Heart left ventricle (tissue), 16 donors: ENCODE measurements around the gene LCN10. TPM values are rescaled to one million over a fixed set of nuclear protein-coding genes. Genes with fewer than 3 reads are reported as not detected.

Experiments used
- ATAC-seq, 4 donors: fragments of 200-7000 bp; cut with Tn5 transposase; one replicate each; pipeline ENCODE4 v1.9.1; 2020 to 2022; ENCODE audit warnings: moderate library complexity in 4 of 4, mild to moderate bottlenecking in 3 of 4, moderate number of reproducible peaks in 1 of 4
- DNase-seq, 5 donors: peaks; one replicate each; pipeline ENCODE4 v3.0.0-alpha.2; 2020
- H3K27ac ChIP-seq, 12 donors: fragments of 200-600 bp; sonication (generic) in 4 of 12; one replicate each; pipeline versions ENCODE4 v1.5.0 to v1.8.0; 2016 to 2022; ENCODE audit warnings: mild to moderate bottlenecking in 2 of 12
- H3K27me3 ChIP-seq, 9 donors: fragments of 200-600 bp; sonication (generic) in 2 of 9; one replicate each; pipeline versions ENCODE4 v1.5.1 to v1.8.0; 2016 to 2022; ENCODE audit warnings: mild to moderate bottlenecking in 3 of 9
- H3K36me3 ChIP-seq, 9 donors: fragments of 200-600 bp; sonication (generic) in 2 of 9; one replicate each; pipeline versions ENCODE4 v1.5.0 to v1.8.0; 2018 to 2022; ENCODE audit warnings: mild to moderate bottlenecking in 2 of 9
- H3K4me1 ChIP-seq, 12 donors: fragments of 200-600 bp; sonication (generic) in 4 of 12; one replicate each; pipeline versions ENCODE4 v1.5.0 to v1.8.0; 2016 to 2022; ENCODE audit warnings: mild to moderate bottlenecking in 3 of 12
- H3K4me3 ChIP-seq, 12 donors: fragments of 200-600 bp; sonication (generic) in 4 of 12; one replicate each; pipeline versions ENCODE4 v1.5.0 to v1.8.0; 2017 to 2022; ENCODE audit warnings: mild to moderate bottlenecking in 9 of 12, moderate library complexity in 4 of 12
- H3K9me3 ChIP-seq, 12 donors: fragments of 200-600 bp; sonication (generic) in 4 of 12; one replicate each; pipeline versions ENCODE4 v1.5.0 to v1.8.0; 2016 to 2022; ENCODE audit warnings: mild to moderate bottlenecking in 1 of 12
- CTCF ChIP-seq, 12 donors: fragments of 200-600 bp; sonication (generic) in 4 of 12; IDR thresholded peaks; one replicate each; pipeline versions ENCODE4 v1.5.0 to v1.8.0; 2018 to 2022; ENCODE audit warnings: antibody characterized with exemption in 12 of 12, mild to moderate bottlenecking in 5 of 12
- POLR2A ChIP-seq, 2 donors: fragments of 450-650 bp; IDR thresholded peaks; one replicate each; pipeline ENCODE4 v1.6.1; 2017; ENCODE audit warnings: antibody characterized with exemption in 2 of 2, mild to moderate bottlenecking in 2 of 2, moderate library complexity in 2 of 2
- WGBS, 4 donors: extraction: QIAGEN DNeasy Blood & Tissue Kit in 2 of 4; methylation state at CpG; one replicate each; pipeline versions ENCODE4 v1.1.5 to v1.1.7; 2013 to 2018; 5-methylcytosine and 5-hydroxymethylcytosine counted together
- intact Hi-C, 10 donors: fragments of 100-400 bp; cut with DNase I; formaldehyde crosslinking; loops; one replicate each; pipeline versions ENCODE4 v1.11.1 to v1.14.2; 2022
- polyA plus RNA-seq, 2 donors: library from polyadenylated mRNA; stranded (reverse); fragments of 200-250 nt; gene quantifications; one replicate each; pipeline ENCODE4 v1.2.3, GENCODE V29; 2013
- total RNA-seq, 9 donors: library from RNA; depleted of rRNA in 2 of 9; stranded (reverse); fragments of >200 nt in 2 of 9; fragmentation: NEBNext Ultra II Directional in 3 of 9; extraction: Animal tissue kit (Norgen Biotek cat#: 25700) in 3 of 9; gene quantifications; one replicate each; pipeline versions ENCODE4 v1.1.0 to v1.2.4, GENCODE V29; 2016 to 2023
- donor health status: ischemic (EF 13 %, LVEDD 7.1; RV severe dilation, severe dysfunction).
- donor health status: healthy with polysubstance abuse.
- donor health status: DM: no; HTN: yes; CAD: no.
- donor health status: DM: no; HTN: no; CAD: no.
- donor health status: ischemic (EF 25% LVEDD 6.9; RV normal size, moderate dysfunction).
- donor health status: ischemic (EF 25% LVEDD 5.7; RV mildly dilated, moderate dysfunction).
- donor health status: healthy.
- donor health status: DM: yes; HTN: yes; CAD: no.
- donor health status: ischemic (EF 35%, LVEDD 5.7; RV mildly dilated, moderate dysfunction).
- donor health status: nonischemic (EF 11% LVEDD 7.7; RV severe dilation, severe dysfunction).
- donor health status: DM: yes; HTN: yes; CAD: no.
- donor health status: PGD.
- donor health status: ischemic (EF 29% LVEDD 5.4; RV normal size, mild dysfunction).
- donor health status: nonischemic (EF 23%, LVEDD 6.1; RV moderate dilation, normal function).

LCN10 gene
- total and polyA plus RNA-seq, 11 donors: 0.50 to 40.7 (median 10.5) TPM

- Histone ChIP-seq H3K4me3 (peak overlapping the region in 1 of 12 donors; percentile 55), H3K4me1 (peaks cover 0 to 55% (median 25%) of the 10 kb centered on the region in 12 donors), H3K27me3 (peaks cover 0 to 14% (median 0%) of the 10 kb centered on the region in 9 donors), H3K9me3 (peaks cover 0 to 6% (median 0%) of the 10 kb centered on the region in 12 donors), H3K36me3 (no peaks in the 10 kb centered on the region), H3K27ac (peak overlapping the region in 7 of 12 donors; percentile 25 to 75 (median 68))
- DNase-seq: peak in 3 of 5 donors; percentile 24 to 61 (median 24)
- intact Hi-C loops: no loop called here
- WGBS, 4 donors: 90 to 95% (median 92%) methylated on average over 10 to 18 of the region's 18 CpGs
- ATAC-seq: no peak
- TF ChIP-seq CTCF (IDR thresholded peaks at IDR 0.05) (no peak), POLR2A (IDR thresholded peaks at IDR 0.05) (no peak)
Measured at GRCh38 chr9:136746621-136747020, 3.9 kb upstream of the LCN10 start.

GRCh38 chr9:136746155-136746490, 3.4 kb upstream of the LCN10 start:
- peak overlapping the region in 5 of 12 donors; percentile 24 to 55 (median 28) for H3K4me3 ChIP-seq
- intact Hi-C loops: no loop called here
- ATAC-seq (no peak), DNase-seq (peak in 1 of 5 donors; percentile 67)
- WGBS, 4 donors: 52 to 72% (median 66%) methylated on average over 12 to 22 of the region's 22 CpGs
- H3K27ac ChIP-seq: peak overlapping the region in 9 of 12 donors; percentile 25 to 84 (median 68)
- H3K4me1 ChIP-seq: peaks cover 0 to 60% (median 30%) of the 10 kb centered on the region in 12 donors
- no peaks in the 10 kb centered on the region for H3K36me3 ChIP-seq
- peaks cover 0 to 18% (median 0%) of the 10 kb centered on the region in 9 donors for H3K27me3 ChIP-seq
- peaks cover 0 to under 1% (median 0%) of the 10 kb centered on the region in 12 donors for H3K9me3 ChIP-seq
- TF ChIP-seq POLR2A (IDR thresholded peaks at IDR 0.05): no peak
- TF ChIP-seq CTCF (IDR thresholded peaks at IDR 0.05): no peak

- no peaks in the 10 kb centered on the region for H3K36me3 ChIP-seq
- 68 to 76% (median 74%) methylated on average over 22 to 23 of the region's 23 CpGs for WGBS, 4 donors
- intact Hi-C loops: no loop called here
- peak overlapping the region; percentile 14 to 55 (median 30) for H3K4me3 ChIP-seq
- peaks cover 0 to 66% (median 35%) of the 10 kb centered on the region in 12 donors for H3K4me1 ChIP-seq
- H3K27ac ChIP-seq: peak overlapping the region; percentile 35 to 85 (median 68)
- DNase-seq (peak in 3 of 5 donors; percentile 56 to 72 (median 65)), ATAC-seq (peak; percentile 9 to 50 (median 20))
- no peaks in the 10 kb centered on the region for H3K9me3 ChIP-seq
- peaks cover 0 to 19% (median 0%) of the 10 kb centered on the region in 9 donors for H3K27me3 ChIP-seq
- TF ChIP-seq CTCF (IDR thresholded peaks at IDR 0.05) (no peak), POLR2A (IDR thresholded peaks at IDR 0.05) (peak in 1 of 2 donors; percentile 41)
Measured at GRCh38 chr9:136745389-136746154, 2.8 kb upstream of the LCN10 start.

GRCh38 chr9:136744773-136745172, 2.0 kb upstream of the LCN10 start:
- ATAC-seq: no peak
- peak overlapping the region in 5 of 12 donors; percentile 61 to 85 (median 78) for H3K27ac ChIP-seq

More at GRCh38 chr9:136744773-136745172, 2.0 kb upstream of the LCN10 start:
- peak overlapping the region in 4 of 12 donors; percentile 24 to 55 (median 38) for H3K4me3 ChIP-seq
- H3K27me3 ChIP-seq: peaks cover 0 to 19% (median 0%) of the 10 kb centered on the region in 9 donors
- no peaks in the 10 kb centered on the region for H3K36me3 ChIP-seq
- peaks cover 0 to 64% (median 34%) of the 10 kb centered on the region in 12 donors for H3K4me1 ChIP-seq
- 87 to 100% (median 93%) methylated on average over 3 to 18 of the region's 18 CpGs for WGBS, 4 donors
- TF ChIP-seq CTCF (IDR thresholded peaks at IDR 0.05): no peak
- no peak for TF ChIP-seq POLR2A (IDR thresholded peaks at IDR 0.05)
- peak in 1 of 5 donors; percentile 41 for DNase-seq
- no peaks in the 10 kb centered on the region for H3K9me3 ChIP-seq
- intact Hi-C loops: no loop called here
